HepG2 (cell line): ENCODE results near the gene FTL. TPM values are rescaled to one million over a fixed set of nuclear protein-coding genes. Genes with fewer than 3 reads are reported as not detected.

Experiments
- FOXO1 ChIP-seq: sonication (generic); formaldehyde crosslinking; IDR thresholded peaks from 2 replicates; pipeline ENCODE4 v1.4.0; 2020; ENCODE audit warnings: missing genetic modification reagents
- HNRNPL ChIP-seq: fragments of 200-400 bp; formaldehyde crosslinking; IDR thresholded peaks from 2 replicates; pipeline ENCODE4 v1.6.1; 2017; ENCODE audit warnings: mild to moderate bottlenecking, low read depth, low read length
- IRX3 ChIP-seq: sonication (generic); formaldehyde crosslinking; IDR thresholded peaks from 2 replicates; pipeline ENCODE4 v1.8.1; 2023; ENCODE audit warnings: mild to moderate bottlenecking, low read depth, missing genetic modification reagents, borderline replicate concordance
- NAIF1 ChIP-seq: sonication (generic); formaldehyde crosslinking; IDR thresholded peaks from 2 replicates; pipeline ENCODE4 v1.5.0; 2020; ENCODE audit warnings: mild to moderate bottlenecking, missing genetic modification reagents, borderline replicate concordance
- PRMT3 ChIP-seq: sonication (generic); formaldehyde crosslinking; IDR thresholded peaks from 2 replicates; pipeline ENCODE4 v1.8.1; 2022; ENCODE audit warnings: low read depth, mild to moderate bottlenecking, moderate library complexity, missing genetic modification reagents, borderline replicate concordance
- SSRP1 ChIP-seq: IDR thresholded peaks from 2 replicates; pipeline ENCODE4 v1.6.1; 2016; ENCODE audit warnings: control low read depth
- ZC3H4 ChIP-seq: sonication (generic); formaldehyde crosslinking; IDR thresholded peaks from 2 replicates; pipeline ENCODE4 v1.4.0; 2020; ENCODE audit warnings: missing genetic modification reagents, borderline replicate concordance
- ZNF331 ChIP-seq: sonication (generic); formaldehyde crosslinking; IDR thresholded peaks from 2 replicates; pipeline ENCODE4 v1.4.0; 2020; ENCODE audit warnings: missing genetic modification reagents
- ZNF615 ChIP-seq: sonication (generic); formaldehyde crosslinking; IDR thresholded peaks from 2 replicates; pipeline ENCODE4 v1.5.0; 2020; ENCODE audit warnings: mild to moderate bottlenecking, missing genetic modification reagents, borderline replicate concordance
- ZNF687 ChIP-seq: sonication (generic); formaldehyde crosslinking; IDR thresholded peaks from 2 replicates; pipeline ENCODE4 v1.5.1; 2020; ENCODE audit warnings: mild to moderate bottlenecking, missing genetic modification reagents, moderate library complexity
- polyA plus RNA-seq, 8 experiments: library from polyadenylated mRNA; depleted of rRNA in 3 of 8; stranded (reverse) in 7 of 8; unstranded in 1 of 8; fragments of >200 nt; fragmentation: Illumina TruSeq in 4 of 8; extraction: Trizol in 4 of 8; gene quantifications; 2 replicates each; pipeline versions ENCODE4 v1.2.1 to v1.2.3, GENCODE V29; 2011 to 2016; ENCODE audit warnings: low read depth in 4 of 8, missing spikeins in 1 of 8, mixed read lengths in 1 of 8; ENCODE audit not compliant: insufficient read depth in 1 of 8
- total RNA-seq, 5 experiments: library from RNA; depleted of rRNA; stranded (reverse); fragments of >200 nt; fragmentation: Illumina TruSeq; extraction: Trizol; gene quantifications; 2 replicates each; pipeline ENCODE4 v1.2.3, GENCODE V29; 2016; ENCODE audit warnings: low read depth in 1 of 5
- TF ChIP-seq, protein P1 (sequence below), 2 experiments: sonication (generic) in 1 of 2; formaldehyde crosslinking in 1 of 2; IDR thresholded peaks; 2 replicates each; pipeline versions ENCODE4 v1.6.1 to v1.9.0; 2014 to 2022; ENCODE audit warnings: antibody characterized with exemption in 1 of 2, borderline replicate concordance in 1 of 2, inconsistent platforms in 1 of 2, low read depth in 1 of 2, missing genetic modification reagents in 1 of 2
- TF ChIP-seq, protein P2 (sequence below): sonication (generic); formaldehyde crosslinking; IDR thresholded peaks from 2 replicates; pipeline ENCODE4 v1.8.0; 2022; ENCODE audit warnings: missing genetic modification reagents, low read depth, mild to moderate bottlenecking, borderline replicate concordance

FTL gene
- total and polyA plus RNA-seq, 2 of the 13 experiments (the other 11 are each of a cell fraction or from before 2014, with no cell fraction given), result 2,721 to 8,800 TPM

- TF ChIP-seq IRX3, result peak; percentile 29; the same call in 1 of the 2 replicates
- peak; percentile 74; the same call in 1 of the 2 replicates for TF ChIP-seq ZC3H4
- peak; percentile 89 for TF ChIP-seq HNRNPL
- TF ChIP-seq, protein P1, sequence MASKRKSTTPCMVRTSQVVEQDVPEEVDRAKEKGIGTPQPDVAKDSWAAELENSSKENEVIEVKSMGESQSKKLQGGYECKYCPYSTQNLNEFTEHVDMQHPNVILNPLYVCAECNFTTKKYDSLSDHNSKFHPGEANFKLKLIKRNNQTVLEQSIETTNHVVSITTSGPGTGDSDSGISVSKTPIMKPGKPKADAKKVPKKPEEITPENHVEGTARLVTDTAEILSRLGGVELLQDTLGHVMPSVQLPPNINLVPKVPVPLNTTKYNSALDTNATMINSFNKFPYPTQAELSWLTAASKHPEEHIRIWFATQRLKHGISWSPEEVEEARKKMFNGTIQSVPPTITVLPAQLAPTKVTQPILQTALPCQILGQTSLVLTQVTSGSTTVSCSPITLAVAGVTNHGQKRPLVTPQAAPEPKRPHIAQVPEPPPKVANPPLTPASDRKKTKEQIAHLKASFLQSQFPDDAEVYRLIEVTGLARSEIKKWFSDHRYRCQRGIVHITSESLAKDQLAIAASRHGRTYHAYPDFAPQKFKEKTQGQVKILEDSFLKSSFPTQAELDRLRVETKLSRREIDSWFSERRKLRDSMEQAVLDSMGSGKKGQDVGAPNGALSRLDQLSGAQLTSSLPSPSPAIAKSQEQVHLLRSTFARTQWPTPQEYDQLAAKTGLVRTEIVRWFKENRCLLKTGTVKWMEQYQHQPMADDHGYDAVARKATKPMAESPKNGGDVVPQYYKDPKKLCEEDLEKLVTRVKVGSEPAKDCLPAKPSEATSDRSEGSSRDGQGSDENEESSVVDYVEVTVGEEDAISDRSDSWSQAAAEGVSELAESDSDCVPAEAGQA (IDR thresholded peaks at IDR 0.05; ENCODE audit: low read depth), result no peak
- TF ChIP-seq, protein P1 (CRISPR knock-in tag; IDR thresholded peaks at IDR 0.05; ENCODE audit: borderline replicate concordance), result 0 out of 2 replicates have a peak, but pooled peaks have one; percentile 12
- 0 out of 2 replicates have a peak, but pooled peaks have one; percentile 34 for TF ChIP-seq NAIF1 (CRISPR knock-in tag)
- TF ChIP-seq PRMT3 (CRISPR knock-in tag), result 0 out of 2 replicates have a peak, but pooled peaks have one; percentile 21
- TF ChIP-seq FOXO1 (CRISPR knock-in tag), result no peak
- TF ChIP-seq ZNF331, result no peak
- TF ChIP-seq, protein P2, sequence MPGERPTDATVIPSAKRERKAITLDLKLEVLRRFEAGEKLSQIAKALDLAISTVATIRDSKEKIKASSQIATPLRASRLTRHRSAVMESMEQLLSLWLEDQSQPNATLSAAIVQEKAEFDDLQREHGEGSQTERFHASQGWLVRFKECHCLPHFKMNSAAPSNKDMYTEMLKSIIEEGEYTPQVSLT, result 0 out of 2 replicates have a peak, but pooled peaks have one; percentile 32
- TF ChIP-seq SSRP1, result peak; percentile 6; the same call in 1 of the 2 replicates
- peak; percentile 79 for TF ChIP-seq ZNF687 (CRISPR knock-in tag)
- TF ChIP-seq ZNF615 (CRISPR knock-in tag), result peak; percentile 74; the same call in 1 of the 2 replicates
Measured at GRCh38 chr19:48965806-48966540, 864 bp downstream of the FTL start (continued).
